GM18870 (cell line): ENCODE results near the gene EPHA10.
"Not testable (repeated sequence)": the region's sequence is repeated elsewhere in the genome, so short reads cannot be mapped to it uniquely, and the experiment has no call there.

Experiments
- ATAC-seq: cut with Tn5 transposase; IDR thresholded peaks from one replicate; pipeline ENCODE4 v1.9.1; 2021; ENCODE audit warnings: moderate library complexity; ENCODE audit not compliant: unreplicated experiment

EPHA10 gene

DNA sequence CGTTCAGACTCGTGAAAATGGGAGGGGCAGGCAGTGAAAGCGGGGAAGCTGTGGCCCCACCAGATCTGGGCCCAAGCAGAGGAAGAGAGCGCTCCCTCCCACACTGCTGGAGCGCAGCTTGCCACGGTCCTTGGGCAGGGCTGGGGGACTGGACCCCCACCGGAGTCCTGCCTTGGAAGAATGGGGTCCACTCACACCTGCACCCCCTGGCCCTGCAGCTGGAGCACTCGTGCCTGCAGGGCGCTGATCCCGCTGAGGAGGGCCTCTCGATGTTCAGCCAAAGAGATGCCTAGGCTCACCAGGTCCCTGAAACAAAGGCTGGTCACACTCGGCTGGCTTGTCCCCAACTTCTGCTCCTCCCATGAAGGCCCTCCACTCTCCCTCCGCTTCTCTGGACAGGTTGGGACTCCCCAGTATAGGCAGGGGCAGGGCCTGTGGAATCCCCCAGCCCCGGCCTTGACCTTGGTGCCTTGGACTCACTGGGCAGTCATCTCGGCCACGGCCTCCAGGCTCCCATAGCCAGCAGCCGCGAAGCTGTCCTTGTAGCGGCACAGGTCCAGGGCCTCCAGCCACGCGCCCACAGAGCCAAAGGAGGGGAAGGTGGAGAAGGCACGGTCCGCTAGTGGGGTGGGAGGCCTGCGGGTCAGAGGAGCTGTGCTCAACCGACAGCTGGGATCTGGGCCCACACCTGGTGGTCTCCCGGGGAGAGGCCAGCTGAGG is 46.6 kb downstream of the EPHA10 start:
- no peak for ATAC-seq

- no peak for ATAC-seq
These were observed 47.3 kb downstream of the EPHA10 start for GRCh38 chr1:37717631-37718030.

GRCh38 chr1:37716321-37716720 is 48.6 kb downstream of the EPHA10 start:
- no peak for ATAC-seq

DNA sequence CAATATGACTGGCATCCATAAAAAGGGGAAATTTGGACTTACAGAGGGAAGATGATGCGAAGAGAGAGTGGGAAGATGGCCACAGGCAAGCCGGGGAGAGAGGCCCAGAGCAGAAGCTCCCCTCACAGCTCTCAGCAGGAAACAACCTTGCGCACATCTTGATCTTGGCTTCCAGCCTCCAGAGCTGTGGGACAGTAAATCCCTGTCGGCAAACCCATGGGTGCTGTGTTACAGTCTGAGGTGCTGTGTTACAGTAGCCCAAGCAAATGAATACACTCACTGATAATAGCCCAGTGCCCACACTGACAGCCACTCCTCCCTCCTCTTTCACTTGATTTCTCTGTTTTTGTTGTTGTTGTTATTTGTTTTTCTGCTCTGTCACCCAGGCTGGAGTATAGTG is 50.2 kb downstream of the EPHA10 start:
- no peak for ATAC-seq

DNA sequence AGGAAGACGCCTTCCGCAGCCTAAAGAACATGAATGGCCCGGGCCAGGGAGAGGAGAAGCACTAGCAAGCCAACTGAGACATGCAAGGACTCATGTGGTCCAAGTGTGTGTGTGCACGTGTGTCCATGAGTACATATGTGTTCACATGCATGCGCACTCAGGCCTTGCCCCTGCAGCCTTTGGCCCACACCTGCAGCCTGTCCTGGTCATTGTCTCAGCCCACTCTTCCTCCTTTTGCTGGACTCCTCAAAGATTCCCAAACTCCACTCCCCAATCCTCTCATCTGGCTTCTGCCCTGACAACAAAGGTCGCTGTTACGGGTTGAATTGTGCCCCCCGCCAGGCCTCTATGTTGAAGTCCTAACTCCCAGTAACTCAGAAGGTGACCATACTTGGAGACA is 50.7 kb downstream of the EPHA10 start:
- ATAC-seq = no peak

GRCh38 chr1:37708471-37708870 is 56.4 kb downstream of the EPHA10 start:
- no peak for ATAC-seq

GRCh38 chr1:37705399-37705798 is 59.5 kb downstream of the EPHA10 start:
- no peak for ATAC-seq

GRCh38 chr1:37704966-37705365 is 60.0 kb downstream of the EPHA10 start:
- ATAC-seq = no peak

GRCh38 chr1:37703061-37703460 is 61.9 kb downstream of the EPHA10 start:
- no peak for ATAC-seq

DNA sequence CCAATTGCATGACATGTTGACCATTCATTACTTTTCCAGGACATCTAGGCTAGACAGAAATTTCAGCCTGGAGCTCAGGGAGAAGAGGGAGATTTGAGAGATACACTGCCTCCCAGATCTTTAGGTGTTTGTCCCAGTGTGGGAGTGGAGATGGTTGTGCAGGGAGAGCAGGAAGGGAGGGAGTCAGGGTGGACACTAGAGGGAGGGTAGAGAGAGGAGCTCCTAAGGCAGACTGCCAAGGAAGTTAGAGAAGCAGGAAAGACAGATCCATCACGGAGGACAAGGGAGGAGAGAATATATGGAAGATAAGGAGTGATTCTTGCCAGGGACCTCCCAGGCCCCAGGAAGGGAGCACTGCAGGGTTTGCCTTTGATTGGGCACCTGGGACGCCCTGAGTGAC is 63.9 kb downstream of the EPHA10 start:
- ATAC-seq = no peak

DNA sequence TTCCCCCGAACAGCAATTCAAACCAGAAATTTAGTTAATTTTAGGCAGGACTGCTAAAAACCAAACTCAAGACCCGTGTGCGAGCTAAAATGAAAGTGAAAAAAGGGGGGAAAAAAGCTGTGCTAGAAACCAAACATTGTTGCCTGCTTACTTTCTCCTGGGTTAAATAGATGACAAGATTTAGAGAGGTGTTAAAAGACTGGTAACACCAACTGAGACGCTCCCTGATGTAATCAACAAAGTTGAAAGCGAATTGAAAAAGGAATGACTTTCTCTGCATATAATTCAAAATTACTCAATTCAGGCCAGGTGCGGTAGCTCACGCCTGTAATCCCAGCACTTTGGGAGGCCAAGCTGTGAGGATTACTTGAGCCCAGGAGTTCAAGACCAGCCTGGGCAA is 65.8 kb downstream of the EPHA10 start:
- no peak for ATAC-seq

DNA sequence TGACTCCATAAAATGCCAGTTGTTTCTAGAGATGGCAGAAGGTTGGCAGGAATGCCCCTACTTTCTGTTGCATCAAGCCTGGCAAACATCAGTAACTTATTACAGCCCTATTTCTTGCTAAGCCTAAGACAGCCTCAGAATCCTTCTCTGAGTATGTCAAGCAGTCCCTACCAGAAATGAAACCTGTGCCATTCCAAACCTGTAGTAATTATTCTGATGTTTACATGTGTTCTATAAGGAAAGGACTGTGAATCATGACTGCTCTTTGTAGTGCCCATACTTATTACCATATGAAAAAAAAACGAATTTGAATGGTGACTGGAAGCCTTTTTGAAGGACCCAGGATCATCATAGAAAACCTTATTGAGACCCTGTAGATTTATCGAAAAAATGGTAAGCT is 67.2 kb downstream of the EPHA10 start:
- ATAC-seq = no peak

DNA sequence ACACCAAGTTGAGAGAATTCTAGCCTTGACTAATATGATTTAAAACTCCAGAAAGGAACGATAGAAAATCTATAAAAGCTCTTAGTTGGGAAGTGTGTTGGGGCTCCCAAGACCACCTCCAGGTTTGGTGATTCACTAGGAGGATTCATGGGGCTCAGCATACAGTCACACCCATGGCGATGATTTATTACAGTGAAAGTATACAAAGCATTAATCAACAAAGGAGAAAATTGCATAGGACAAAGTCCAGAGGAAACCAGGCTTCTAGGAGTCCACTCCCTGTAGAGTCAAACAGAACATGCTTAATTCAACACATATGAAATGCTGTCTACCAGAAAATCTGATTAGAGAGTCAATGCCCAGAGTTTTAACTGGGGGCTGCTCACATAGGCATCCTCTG is 67.8 kb downstream of the EPHA10 start:
- no peak for ATAC-seq

DNA sequence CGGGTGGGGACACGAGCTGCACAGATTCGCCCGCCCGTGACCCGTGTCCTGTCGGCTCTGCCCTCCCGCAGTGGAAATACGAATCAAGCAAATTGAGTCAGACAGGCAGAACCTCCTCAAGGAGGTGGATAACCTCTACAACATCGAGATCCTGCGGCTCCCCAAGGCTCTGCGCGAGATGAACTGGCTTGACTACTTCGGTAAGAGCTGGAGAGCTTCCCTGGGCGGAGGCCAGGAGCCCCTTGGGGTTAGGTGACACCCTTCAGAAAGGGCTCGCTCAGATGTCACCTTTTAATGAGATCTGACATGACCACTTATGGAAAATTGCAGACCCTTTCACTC is 72.1 kb downstream of the EPHA10 start:
- no peak for ATAC-seq

DNA sequence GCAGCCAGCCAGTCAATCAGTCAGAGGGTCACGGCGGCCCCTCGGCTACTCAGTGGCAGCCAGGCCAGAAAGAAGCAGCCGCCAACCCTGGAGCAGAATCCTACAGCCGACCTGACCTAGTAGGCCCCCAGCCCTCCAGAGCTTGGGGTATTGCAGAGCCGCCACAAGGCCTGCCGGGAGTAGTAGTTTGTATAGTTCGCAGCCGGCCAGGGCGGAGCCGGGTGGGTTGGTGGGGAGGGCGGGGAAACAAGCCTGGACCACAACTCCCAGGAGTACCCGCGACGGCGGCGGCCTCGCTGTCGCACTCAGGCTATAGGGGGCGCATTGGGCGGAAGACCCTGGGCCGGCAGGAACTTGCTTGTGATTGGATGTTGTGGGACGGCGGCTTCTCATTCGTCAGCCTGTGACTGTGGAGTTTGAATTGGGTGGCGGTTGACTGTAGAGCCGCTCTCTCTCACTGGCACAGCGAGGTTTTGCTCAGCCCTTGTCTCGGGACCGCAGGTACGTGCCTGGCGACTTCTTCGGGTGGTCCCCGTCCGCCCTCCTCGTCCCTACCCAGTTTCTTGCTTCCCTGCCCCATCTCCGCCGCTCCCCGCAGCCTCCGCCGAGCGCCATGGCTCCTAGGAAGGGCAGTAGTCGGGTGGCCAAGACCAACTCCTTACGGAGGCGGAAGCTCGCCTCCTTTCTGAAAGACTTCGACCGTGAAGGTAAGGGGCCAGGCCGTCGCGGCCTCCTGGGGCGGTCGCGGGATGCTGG is 72.7 kb downstream of the EPHA10 start, which contains the start of gene CDCA8:
Gene CDCA8 (plus strand): TSS at position 439 of the 756 bp plus-strand sequence. CDS start 175 bp downstream, at position 614.
- ATAC-seq = peak; percentile 85

GRCh38 chr1:37691497-37692077 is 73.3 kb downstream of the EPHA10 start:
- ATAC-seq = no peak

GRCh38 chr1:37688926-37689325 is 76.0 kb downstream of the EPHA10 start:
- ATAC-seq = no peak

DNA sequence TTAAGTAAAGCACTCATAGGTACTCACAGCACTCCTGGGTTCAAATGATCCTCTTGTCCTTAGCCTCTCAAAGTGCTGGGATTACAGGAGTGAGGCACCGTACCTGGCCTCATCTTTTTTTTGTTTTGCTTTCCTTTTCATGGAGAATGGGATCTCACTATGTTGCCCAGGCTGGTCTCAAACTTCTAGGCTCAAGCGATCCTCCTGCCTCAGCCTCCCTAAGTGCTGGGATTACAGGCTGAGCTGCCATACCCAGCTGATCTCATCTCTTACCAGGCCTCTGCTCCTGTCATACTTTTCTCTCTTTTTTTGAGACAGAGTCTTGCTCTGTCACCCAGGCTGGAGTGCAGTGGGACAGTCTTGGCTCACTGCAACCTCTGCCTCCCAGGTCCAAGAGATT is 77.2 kb downstream of the EPHA10 start:
- not testable (repeated sequence) for ATAC-seq

DNA sequence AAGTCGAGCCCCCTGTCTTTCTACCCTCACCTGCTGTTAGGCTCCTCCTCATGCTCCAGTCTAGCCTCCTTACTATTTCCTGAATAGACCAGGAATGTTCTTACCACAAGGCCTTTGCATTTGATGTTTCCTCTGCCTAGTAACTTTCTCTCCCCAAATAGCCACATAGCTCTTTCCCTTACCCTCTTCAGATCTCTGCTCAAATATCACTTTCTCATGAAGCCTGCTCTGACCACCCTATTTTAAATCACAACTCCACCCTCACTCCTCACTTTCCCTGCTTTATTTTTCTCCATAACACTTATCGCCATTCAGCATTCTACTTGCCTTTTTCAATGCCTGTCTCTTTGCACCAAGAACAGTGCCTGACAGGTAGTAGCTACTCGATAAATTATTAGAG is 79.2 kb downstream of the EPHA10 start:
- ATAC-seq = no peak

DNA sequence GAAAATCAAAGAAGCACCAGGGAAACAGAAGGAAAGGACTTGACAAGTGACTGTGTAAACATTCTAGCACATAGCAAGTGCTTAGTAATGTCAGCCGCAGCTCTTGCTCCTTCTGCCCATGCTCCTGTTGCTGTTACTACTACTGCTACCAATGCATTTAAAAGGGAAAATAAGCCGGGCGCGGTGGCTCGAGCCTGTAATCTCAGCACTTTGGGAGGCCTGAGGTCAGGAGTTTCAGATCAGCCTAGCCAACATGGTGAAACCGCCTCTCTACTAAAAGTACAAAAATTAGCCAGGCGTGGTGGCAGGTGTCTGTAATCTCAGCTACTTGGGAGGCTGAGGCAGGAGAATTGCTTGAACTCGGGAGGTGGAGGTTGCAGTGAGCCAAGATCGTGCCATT is 80.7 kb downstream of the EPHA10 start:
- ATAC-seq = not testable (repeated sequence)

- ATAC-seq = no peak
These were observed 82.5 kb downstream of the EPHA10 start for GRCh38 chr1:37682334-37682987.

DNA sequence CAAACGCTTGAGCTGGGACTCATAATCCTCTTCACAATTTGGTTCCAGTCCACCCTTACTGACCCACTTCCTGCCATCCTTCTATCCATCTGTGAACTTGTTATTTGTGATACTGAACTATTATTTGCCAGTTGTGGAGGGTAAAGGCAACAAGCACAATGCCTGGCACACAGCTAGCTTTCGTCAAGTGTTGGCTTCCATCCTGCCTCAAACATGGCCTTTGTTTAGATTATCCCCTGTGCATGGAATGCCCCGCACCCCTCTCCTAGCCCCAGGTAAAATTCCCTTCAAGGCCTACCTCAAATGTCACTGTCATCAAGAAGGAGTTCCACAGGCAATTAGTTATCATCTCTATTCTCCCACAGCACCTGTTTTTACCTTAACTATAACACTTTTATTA is 84.0 kb downstream of the EPHA10 start:
- ATAC-seq = no peak
